Measurements from ENCODE around the gene NDE1.

DNA sequence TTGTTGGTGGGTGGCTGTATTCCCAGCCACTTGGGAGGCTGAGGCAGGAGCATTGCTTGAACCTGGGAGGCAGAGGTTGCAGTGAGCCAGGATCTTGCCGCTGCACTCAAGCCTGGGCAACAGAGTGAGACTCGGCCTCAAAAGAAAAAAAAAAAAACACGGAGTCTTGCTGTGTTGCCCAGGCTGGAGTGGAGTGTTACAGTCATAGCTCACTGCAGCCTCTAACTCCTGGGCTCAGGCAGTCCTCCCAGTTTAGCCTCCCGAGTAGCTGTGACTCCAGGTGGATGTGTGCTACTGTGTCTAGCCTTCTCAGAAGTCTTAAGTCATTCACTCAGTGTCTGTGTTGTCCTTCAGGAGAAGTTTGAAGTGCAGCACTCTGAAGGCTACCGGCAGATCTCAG lies 27.4 kb downstream of the NDE1 start:
- TF ChIP-seq, protein P1, sequence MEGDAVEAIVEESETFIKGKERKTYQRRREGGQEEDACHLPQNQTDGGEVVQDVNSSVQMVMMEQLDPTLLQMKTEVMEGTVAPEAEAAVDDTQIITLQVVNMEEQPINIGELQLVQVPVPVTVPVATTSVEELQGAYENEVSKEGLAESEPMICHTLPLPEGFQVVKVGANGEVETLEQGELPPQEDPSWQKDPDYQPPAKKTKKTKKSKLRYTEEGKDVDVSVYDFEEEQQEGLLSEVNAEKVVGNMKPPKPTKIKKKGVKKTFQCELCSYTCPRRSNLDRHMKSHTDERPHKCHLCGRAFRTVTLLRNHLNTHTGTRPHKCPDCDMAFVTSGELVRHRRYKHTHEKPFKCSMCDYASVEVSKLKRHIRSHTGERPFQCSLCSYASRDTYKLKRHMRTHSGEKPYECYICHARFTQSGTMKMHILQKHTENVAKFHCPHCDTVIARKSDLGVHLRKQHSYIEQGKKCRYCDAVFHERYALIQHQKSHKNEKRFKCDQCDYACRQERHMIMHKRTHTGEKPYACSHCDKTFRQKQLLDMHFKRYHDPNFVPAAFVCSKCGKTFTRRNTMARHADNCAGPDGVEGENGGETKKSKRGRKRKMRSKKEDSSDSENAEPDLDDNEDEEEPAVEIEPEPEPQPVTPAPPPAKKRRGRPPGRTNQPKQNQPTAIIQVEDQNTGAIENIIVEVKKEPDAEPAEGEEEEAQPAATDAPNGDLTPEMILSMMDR (conservative IDR thresholded peaks at IDR 0.05; ENCODE audit: low read length): no peak
- TF ChIP-seq EZH2phosphoT487 (IDR thresholded peaks at IDR 0.05; ENCODE audit: borderline replicate concordance, low read depth, low read length): no peak

Measured in OCI-LY7 (cell line).